ENCODE measurements around the gene SEC23A.

DNA sequence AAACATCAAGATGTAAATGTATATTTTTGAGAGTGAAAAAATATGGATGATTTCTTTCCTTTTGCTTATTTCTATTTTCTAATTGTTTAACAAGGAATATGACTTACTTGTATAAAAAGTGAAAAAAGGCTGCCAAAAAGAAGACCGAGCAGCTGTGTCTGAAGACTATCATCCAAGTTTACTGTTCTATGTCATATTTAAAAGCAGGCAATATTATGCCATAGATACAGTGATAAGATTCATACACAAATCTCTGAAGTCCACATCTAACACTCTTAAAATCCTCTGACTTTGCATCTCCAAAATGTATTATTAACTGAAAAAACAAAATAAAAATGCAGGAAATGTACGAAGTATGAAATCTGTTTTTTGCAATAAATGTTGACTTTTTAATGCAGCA, 109.1 kb downstream of the SEC23A start:
- no peak for TF ChIP-seq ZNF670 (tag by site-specific recombination; IDR thresholded peaks at IDR 0.05; ENCODE audit: low read depth)
- TF ChIP-seq, protein P1, sequence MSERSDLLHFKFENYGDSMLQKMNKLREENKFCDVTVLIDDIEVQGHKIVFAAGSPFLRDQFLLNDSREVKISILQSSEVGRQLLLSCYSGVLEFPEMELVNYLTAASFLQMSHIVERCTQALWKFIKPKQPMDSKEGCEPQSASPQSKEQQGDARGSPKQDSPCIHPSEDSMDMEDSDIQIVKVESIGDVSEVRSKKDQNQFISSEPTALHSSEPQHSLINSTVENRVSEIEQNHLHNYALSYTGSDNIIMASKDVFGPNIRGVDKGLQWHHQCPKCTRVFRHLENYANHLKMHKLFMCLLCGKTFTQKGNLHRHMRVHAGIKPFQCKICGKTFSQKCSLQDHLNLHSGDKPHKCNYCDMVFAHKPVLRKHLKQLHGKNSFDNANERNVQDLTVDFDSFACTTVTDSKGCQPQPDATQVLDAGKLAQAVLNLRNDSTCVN (tag by site-specific recombination; optimal IDR thresholded peaks at IDR 0.05): no peak

All from HEK293 (cell line).